LoVo (cell line): Measurements from ENCODE around the gene SPDYE2B.
"Not testable (repeated sequence)": the region's sequence is repeated elsewhere in the genome, so short reads cannot be mapped to it uniquely, and the experiment has no call there.

Experiments used
- DNase-seq: peaks from one replicate; pipeline ENCODE4 v3.0.0-alpha.2; 2016; ENCODE audit warnings: low spot score

The SPDYE2B gene

GRCh38 chr7:102698962-102699750 lies 49.0 kb downstream of the SPDYE2B start:
- DNase-seq = not testable (repeated sequence)
